ENCODE measurements around the gene MCF2.

Gene MCF2

GRCh38 chrX:139600105-139600504 lies 107.9 kb downstream of the MCF2 start (continued):
- no peak for TF ChIP-seq PATZ1 (tag by site-specific recombination; IDR thresholded peaks at IDR 0.05)
- TF ChIP-seq ZNF274 (IDR thresholded peaks at IDR 0.05; ENCODE audit: low read length): no peak
- no peak for TF ChIP-seq ZNF274 (tag by site-specific recombination; IDR thresholded peaks at IDR 0.05; ENCODE audit: borderline replicate concordance)
- TF ChIP-seq ZNF610 (tag by site-specific recombination; IDR thresholded peaks at IDR 0.05; ENCODE audit: borderline replicate concordance): 0 out of 2 replicates have a peak, but pooled peaks have one; percentile 33
- TF ChIP-seq FEZF1 (tag by site-specific recombination; IDR thresholded peaks at IDR 0.05): peak; percentile 86
- no peak for TF ChIP-seq HOXA7 (CRISPR knock-in tag; IDR thresholded peaks at IDR 0.05; ENCODE audit: borderline replicate concordance)
- TF ChIP-seq ZNF221 (tag by site-specific recombination; IDR thresholded peaks at IDR 0.05; ENCODE audit: borderline replicate concordance): no peak
- TF ChIP-seq, protein P1, sequence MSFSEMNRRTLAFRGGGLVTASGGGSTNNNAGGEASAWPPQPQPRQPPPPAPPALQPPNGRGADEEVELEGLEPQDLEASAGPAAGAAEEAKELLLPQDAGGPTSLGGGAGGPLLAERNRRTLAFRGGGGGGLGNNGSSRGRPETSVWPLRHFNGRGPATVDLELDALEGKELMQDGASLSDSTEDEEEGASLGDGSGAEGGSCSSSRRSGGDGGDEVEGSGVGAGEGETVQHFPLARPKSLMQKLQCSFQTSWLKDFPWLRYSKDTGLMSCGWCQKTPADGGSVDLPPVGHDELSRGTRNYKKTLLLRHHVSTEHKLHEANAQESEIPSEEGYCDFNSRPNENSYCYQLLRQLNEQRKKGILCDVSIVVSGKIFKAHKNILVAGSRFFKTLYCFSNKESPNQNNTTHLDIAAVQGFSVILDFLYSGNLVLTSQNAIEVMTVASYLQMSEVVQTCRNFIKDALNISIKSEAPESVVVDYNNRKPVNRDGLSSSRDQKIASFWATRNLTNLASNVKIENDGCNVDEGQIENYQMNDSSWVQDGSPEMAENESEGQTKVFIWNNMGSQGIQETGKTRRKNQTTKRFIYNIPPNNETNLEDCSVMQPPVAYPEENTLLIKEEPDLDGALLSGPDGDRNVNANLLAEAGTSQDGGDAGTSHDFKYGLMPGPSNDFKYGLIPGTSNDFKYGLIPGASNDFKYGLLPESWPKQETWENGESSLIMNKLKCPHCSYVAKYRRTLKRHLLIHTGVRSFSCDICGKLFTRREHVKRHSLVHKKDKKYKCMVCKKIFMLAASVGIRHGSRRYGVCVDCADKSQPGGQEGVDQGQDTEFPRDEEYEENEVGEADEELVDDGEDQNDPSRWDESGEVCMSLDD (tag by site-specific recombination; IDR thresholded peaks at IDR 0.05): no peak
- no peak for TF ChIP-seq GLI2 (tag by site-specific recombination; IDR thresholded peaks at IDR 0.05; ENCODE audit: borderline replicate concordance, low read depth)
- TF ChIP-seq ZSCAN23 (tag by site-specific recombination; IDR thresholded peaks at IDR 0.05): no peak
- no peak for TF ChIP-seq TRIM28 (IDR thresholded peaks at IDR 0.05; ENCODE audit: borderline replicate concordance, low read length)
- TF ChIP-seq, protein P2, sequence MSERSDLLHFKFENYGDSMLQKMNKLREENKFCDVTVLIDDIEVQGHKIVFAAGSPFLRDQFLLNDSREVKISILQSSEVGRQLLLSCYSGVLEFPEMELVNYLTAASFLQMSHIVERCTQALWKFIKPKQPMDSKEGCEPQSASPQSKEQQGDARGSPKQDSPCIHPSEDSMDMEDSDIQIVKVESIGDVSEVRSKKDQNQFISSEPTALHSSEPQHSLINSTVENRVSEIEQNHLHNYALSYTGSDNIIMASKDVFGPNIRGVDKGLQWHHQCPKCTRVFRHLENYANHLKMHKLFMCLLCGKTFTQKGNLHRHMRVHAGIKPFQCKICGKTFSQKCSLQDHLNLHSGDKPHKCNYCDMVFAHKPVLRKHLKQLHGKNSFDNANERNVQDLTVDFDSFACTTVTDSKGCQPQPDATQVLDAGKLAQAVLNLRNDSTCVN (tag by site-specific recombination; optimal IDR thresholded peaks at IDR 0.05): no peak
- TF ChIP-seq OSR2 (tag by site-specific recombination; IDR thresholded peaks at IDR 0.05): no peak
- peak; percentile 75; the same call in 1 of the 2 replicates for TF ChIP-seq TCF7L2 (IDR thresholded peaks at IDR 0.05; ENCODE audit: borderline replicate concordance, low read depth, low read length)
- TF ChIP-seq, protein P3, sequence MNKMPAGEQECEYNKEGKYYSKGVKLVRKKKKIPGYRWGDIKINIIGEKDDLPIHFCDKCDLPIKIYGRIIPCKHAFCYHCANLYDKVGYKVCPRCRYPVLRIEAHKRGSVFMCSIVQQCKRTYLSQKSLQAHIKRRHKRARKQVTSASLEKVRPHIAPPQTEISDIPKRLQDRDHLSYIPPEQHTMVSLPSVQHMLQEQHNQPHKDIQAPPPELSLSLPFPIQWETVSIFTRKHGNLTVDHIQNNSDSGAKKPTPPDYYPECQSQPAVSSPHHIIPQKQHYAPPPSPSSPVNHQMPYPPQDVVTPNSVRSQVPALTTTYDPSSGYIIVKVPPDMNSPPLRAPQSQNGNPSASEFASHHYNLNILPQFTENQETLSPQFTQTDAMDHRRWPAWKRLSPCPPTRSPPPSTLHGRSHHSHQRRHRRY (tag by site-specific recombination; IDR thresholded peaks at IDR 0.05): no peak
- no peak for TF ChIP-seq ZNF18 (tag by site-specific recombination; IDR thresholded peaks at IDR 0.05)
- TF ChIP-seq ZBTB6 (tag by site-specific recombination; IDR thresholded peaks at IDR 0.05): no peak
- no peak for TF ChIP-seq ZBTB11 (tag by site-specific recombination; conservative IDR thresholded peaks at IDR 0.05; ENCODE audit: low read depth)
- TF ChIP-seq ELK4 (IDR thresholded peaks at IDR 0.05; ENCODE audit: borderline replicate concordance, low read depth, low read length): no peak
- no peak for TF ChIP-seq HOXD13 (CRISPR knock-in tag; IDR thresholded peaks at IDR 0.05; ENCODE audit: borderline replicate concordance)
- no peak for TF ChIP-seq ZNF76 (tag by site-specific recombination; IDR thresholded peaks at IDR 0.05; ENCODE audit: borderline replicate concordance, low read depth)
- TF ChIP-seq ZFP37 (tag by site-specific recombination; IDR thresholded peaks at IDR 0.05): no peak
- no peak for TF ChIP-seq ZNF658 (tag by site-specific recombination; IDR thresholded peaks at IDR 0.05)
- no peak for TF ChIP-seq ZNF585B (tag by site-specific recombination; IDR thresholded peaks at IDR 0.05)
- TF ChIP-seq RBAK (tag by site-specific recombination; IDR thresholded peaks at IDR 0.05): no peak
- no peak for TF ChIP-seq ZNF19 (tag by site-specific recombination; IDR thresholded peaks at IDR 0.05; ENCODE audit: low read depth)
